ENCODE data around the gene FBXO36.

DNA sequence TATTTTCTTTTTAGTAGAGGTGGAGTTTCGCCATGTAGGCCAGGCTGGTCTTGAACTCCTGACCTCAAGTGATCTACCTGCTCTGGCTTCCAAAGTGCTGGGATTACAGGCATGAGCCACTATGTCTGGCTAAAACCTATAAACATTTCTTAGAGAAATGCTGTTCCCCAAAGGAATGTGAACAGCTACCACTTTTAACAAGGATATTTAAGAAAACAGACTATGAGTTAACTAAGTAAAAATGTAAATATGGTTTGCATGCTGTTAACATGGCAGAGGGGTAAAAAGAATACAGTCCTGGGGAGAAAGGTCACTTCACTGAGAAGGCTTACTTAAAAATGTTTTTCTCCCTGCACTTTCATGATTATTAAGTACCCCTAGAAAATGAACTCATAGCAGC lies 89.3 kb downstream of the FBXO36 start:
- TF ChIP-seq, protein P1, sequence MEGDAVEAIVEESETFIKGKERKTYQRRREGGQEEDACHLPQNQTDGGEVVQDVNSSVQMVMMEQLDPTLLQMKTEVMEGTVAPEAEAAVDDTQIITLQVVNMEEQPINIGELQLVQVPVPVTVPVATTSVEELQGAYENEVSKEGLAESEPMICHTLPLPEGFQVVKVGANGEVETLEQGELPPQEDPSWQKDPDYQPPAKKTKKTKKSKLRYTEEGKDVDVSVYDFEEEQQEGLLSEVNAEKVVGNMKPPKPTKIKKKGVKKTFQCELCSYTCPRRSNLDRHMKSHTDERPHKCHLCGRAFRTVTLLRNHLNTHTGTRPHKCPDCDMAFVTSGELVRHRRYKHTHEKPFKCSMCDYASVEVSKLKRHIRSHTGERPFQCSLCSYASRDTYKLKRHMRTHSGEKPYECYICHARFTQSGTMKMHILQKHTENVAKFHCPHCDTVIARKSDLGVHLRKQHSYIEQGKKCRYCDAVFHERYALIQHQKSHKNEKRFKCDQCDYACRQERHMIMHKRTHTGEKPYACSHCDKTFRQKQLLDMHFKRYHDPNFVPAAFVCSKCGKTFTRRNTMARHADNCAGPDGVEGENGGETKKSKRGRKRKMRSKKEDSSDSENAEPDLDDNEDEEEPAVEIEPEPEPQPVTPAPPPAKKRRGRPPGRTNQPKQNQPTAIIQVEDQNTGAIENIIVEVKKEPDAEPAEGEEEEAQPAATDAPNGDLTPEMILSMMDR (conservative IDR thresholded peaks at IDR 0.05; ENCODE audit: low read depth in 2 of 2): no peak
- TF ChIP-seq EZH2 (IDR thresholded peaks at IDR 0.05; ENCODE audit: low read depth, unreplicated experiment) (no peak), POLR2AphosphoS5 (IDR thresholded peaks at IDR 0.05; ENCODE audit: low read depth) (no peak), EZH2phosphoT487 (IDR thresholded peaks at IDR 0.05; ENCODE audit: unreplicated experiment) (no peak), CREB1 (CRISPR knock-in tag; IDR thresholded peaks at IDR 0.05; ENCODE audit: low read depth) (no peak), STAT1 (IDR thresholded peaks at IDR 0.05; ENCODE audit: unreplicated experiment) (no peak)
- TF ChIP-seq, protein P2, sequence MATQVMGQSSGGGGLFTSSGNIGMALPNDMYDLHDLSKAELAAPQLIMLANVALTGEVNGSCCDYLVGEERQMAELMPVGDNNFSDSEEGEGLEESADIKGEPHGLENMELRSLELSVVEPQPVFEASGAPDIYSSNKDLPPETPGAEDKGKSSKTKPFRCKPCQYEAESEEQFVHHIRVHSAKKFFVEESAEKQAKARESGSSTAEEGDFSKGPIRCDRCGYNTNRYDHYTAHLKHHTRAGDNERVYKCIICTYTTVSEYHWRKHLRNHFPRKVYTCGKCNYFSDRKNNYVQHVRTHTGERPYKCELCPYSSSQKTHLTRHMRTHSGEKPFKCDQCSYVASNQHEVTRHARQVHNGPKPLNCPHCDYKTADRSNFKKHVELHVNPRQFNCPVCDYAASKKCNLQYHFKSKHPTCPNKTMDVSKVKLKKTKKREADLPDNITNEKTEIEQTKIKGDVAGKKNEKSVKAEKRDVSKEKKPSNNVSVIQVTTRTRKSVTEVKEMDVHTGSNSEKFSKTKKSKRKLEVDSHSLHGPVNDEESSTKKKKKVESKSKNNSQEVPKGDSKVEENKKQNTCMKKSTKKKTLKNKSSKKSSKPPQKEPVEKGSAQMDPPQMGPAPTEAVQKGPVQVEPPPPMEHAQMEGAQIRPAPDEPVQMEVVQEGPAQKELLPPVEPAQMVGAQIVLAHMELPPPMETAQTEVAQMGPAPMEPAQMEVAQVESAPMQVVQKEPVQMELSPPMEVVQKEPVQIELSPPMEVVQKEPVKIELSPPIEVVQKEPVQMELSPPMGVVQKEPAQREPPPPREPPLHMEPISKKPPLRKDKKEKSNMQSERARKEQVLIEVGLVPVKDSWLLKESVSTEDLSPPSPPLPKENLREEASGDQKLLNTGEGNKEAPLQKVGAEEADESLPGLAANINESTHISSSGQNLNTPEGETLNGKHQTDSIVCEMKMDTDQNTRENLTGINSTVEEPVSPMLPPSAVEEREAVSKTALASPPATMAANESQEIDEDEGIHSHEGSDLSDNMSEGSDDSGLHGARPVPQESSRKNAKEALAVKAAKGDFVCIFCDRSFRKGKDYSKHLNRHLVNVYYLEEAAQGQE (IDR thresholded peaks at IDR 0.05; ENCODE audit: unreplicated experiment): no peak
